HAP-1 (cell line): ENCODE data around the gene TCP10L.
"Not testable (repeated sequence)": the region's sequence is repeated elsewhere in the genome, so short reads cannot be mapped to it uniquely, and the experiment has no call there.

Experiments used
- DNase-seq, 2 experiments: peaks; one replicate each; pipeline ENCODE4 v3.0.0-alpha.2; 2016 to 2020; ENCODE audit warnings: low spot score in 2 of 2
- H3K27me3 ChIP-seq: fragments of 250-450 bp; sonication (Bioruptor Pico); 2 replicates; pipeline ENCODE4 v1.5.1; 2020; ENCODE audit warnings: low read depth, mild to moderate bottlenecking, moderate library complexity
- H3K36me3 ChIP-seq: fragments of 250-450 bp; sonication (Bioruptor Pico); replicated peaks from 2 replicates; pipeline ENCODE4 v1.5.1; 2020; ENCODE audit warnings: mild to moderate bottlenecking
- H3K4me1 ChIP-seq: fragments of 250-450 bp; sonication (Bioruptor Pico); 2 replicates; pipeline ENCODE4 v1.5.1; 2020; ENCODE audit warnings: mild to moderate bottlenecking
- H3K4me3 ChIP-seq: fragments of 250-450 bp; sonication (Bioruptor Pico); 2 replicates; pipeline ENCODE4 v1.5.1; 2020; ENCODE audit warnings: mild to moderate bottlenecking, moderate library complexity
- H3K9me3 ChIP-seq: fragments of 250-450 bp; sonication (Bioruptor Pico); 2 replicates; pipeline ENCODE4 v1.5.1; 2020; ENCODE audit warnings: mild to moderate bottlenecking, moderate library complexity
- in situ Hi-C: fragments of 300-500 bp; cut with MboI; formaldehyde crosslinking; loops from 3 replicates; pipeline ENCODE4 v1.14.3; 2020; ENCODE audit warnings: low sequenced_read_pairs, inconsistent platforms, mixed read lengths

TCP10L gene, protein sequence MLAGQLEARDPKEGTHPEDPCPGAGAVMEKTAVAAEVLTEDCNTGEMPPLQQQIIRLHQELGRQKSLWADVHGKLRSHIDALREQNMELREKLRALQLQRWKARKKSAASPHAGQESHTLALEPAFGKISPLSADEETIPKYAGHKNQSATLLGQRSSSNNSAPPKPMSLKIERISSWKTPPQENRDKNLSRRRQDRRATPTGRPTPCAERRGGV

DNA sequence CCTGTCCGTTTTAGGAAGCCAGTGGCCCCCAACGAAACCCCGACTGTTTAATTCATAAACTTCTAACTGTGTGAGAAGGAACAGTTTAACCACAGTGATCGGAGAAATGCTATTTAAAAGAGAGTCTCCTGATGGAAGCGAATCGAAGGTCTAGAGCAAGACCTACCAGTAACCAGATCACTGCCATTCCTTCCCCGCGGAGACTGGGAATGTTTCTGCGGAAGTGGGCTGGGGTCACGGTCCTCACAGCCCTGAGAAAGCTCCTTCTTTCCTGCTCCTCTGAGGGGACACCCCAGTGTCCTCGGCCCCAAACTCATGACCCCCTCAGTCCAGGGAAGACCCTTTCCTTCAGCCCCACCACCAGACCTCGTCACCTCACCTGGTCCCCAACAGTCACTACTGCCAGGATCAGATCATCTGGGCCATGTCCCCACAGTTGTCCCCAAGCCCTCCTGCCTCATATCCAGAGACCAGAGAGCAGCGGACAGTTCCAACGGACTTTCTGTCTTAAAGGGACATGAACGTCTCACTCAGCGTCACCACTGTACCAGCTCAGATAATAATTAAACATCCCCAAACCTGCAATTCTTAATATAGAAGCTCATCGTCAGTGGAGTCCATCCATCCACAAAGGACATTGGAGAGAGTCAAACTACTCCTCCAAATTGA is at the start of gene TCP10L:
Gene TCP10L, minus strand, starts transcription at position 482 of the 669 bp plus-strand sequence. CDS start 1,219 bp downstream, outside the sequence.
- in situ Hi-C loops: no loop called here

DNA sequence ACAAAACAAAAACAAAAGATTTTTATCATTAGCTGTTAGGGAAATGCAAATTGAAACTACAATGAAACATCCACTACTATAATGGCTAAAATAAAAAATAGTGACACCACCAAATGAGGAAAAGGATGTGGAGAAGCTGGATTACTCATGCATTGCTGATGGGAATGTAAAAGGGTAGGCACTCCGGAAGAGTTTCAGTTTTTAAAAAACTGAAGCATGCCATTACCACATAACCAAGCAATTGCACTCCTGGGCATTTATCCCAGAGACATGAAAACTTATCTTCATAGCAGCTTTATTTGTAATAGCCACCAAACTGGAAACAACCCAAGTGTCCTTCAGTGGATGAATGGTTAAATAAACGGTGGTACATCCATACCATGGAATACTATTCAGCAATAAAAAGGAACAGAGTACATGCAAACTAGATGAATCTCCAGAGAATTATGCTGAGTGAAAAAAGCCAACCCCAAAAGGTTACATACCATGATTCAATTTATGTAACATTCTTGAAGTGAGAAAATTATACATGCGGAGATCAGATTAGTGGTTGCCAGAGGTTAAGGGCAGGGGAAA is 41.4 kb upstream of the TCP10L start:
- H3K36me3 ChIP-seq: no peaks in the 10 kb centered on the region; the same call in 1 of the 2 replicates
- no peak for DNase-seq
- H3K4me3 ChIP-seq: no peak overlapping the region
- H3K27me3 ChIP-seq: no peaks in the 10 kb centered on the region
- H3K9me3 ChIP-seq: no peaks in the 10 kb centered on the region
- in situ Hi-C loops: no loop called here
- H3K4me1 ChIP-seq: no peaks in the 10 kb centered on the region

More for the DNA sequence above, at the start of gene TCP10L:
- H3K4me1 ChIP-seq: no peaks in the 10 kb centered on the region
- no peaks in the 10 kb centered on the region for H3K36me3 ChIP-seq
- DNase-seq: no peak
- H3K27me3 ChIP-seq: no peaks in the 10 kb centered on the region
- H3K9me3 ChIP-seq: no peaks in the 10 kb centered on the region
- H3K4me3 ChIP-seq: no peak within 1 kb of the TSS

DNA sequence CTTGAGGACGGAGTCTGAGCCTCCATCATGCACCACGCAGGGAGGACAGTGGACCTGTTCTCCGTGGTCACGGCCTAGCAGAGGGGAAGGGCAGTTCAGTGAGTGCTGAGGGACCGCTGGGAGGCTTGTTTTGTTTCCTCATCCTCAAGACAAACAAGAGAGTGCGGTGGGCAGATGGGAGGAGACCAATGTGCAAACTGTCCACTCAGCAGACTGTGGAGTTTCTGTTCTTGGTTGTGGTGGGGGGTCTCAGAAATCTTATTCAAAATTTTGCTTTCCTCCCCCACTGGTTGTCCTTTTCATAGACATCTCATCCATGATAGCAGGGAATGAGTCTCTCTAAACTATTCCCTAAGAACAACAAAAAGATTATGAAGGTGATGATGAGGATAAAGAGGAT is 32.9 kb upstream of the TCP10L start:
- H3K9me3 ChIP-seq, H3K4me1 ChIP-seq, DNase-seq, in situ Hi-C loops, H3K27me3 ChIP-seq, H3K36me3 ChIP-seq, H3K4me3 ChIP-seq: not testable (repeated sequence)

DNA sequence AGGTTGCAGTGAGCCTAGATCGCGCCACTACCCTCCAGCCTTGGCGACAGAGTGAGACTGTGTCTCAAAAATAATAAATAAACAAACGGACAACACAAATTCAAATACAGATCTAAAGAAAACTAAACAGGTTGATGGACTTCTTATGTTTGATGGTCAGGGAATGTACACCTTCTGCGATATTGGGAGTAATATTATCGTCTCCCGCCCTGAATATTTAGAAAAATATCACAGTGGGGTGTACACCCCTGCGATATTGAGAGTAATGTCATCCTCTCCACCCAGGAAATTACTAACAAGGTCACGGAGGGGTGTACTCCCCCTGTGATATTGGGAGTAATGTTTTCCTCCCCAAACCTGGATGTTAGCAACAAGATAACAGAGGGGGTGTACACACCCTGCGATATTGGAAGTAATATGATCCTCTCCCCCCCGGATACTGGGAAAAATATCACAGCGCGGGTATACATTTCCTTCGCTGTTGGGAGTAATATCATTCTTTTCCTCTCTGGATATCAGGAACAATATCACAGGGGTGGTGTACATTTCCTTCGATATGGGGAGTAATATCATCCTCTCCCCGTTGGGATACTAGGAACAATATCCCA is 28.2 kb upstream of the TCP10L start:
- no peaks in the 10 kb centered on the region for H3K27me3 ChIP-seq
- H3K9me3 ChIP-seq: no peaks in the 10 kb centered on the region
- DNase-seq: no peak
- peak overlapping the region; percentile 99 for H3K4me3 ChIP-seq
- in situ Hi-C loops: no loop called here
- H3K4me1 ChIP-seq: 0 out of 2 replicates have a peak, but pooled peaks cover 5% of the 10 kb centered on the region
- H3K36me3 ChIP-seq: peaks cover 17% of the 10 kb centered on the region

DNA sequence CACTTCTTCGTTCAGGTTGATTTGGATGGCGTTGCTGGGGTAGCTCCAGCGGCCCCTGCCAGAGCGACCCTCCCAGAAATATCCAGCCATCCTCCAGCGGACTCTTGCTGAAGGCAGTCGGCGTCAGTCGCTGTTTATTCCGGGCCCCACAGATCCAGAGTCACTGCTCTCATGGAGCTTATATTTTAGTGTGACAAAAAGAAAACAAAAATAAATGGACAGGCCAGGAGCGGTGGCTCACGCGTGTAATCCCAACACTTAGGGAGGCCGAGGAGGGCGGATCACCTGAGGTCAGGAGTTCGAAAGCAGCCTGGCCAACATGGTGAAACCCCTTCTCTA is 27.6 kb upstream of the TCP10L start:
- DNase-seq: no peak
- peaks cover 17% of the 10 kb centered on the region for H3K36me3 ChIP-seq
- in situ Hi-C loops: no loop called here
- no peaks in the 10 kb centered on the region for H3K27me3 ChIP-seq
- 0 out of 2 replicates have a peak, but pooled peaks cover 5% of the 10 kb centered on the region for H3K4me1 ChIP-seq
- peak overlapping the region; percentile 99 for H3K4me3 ChIP-seq
- no peaks in the 10 kb centered on the region for H3K9me3 ChIP-seq

DNA sequence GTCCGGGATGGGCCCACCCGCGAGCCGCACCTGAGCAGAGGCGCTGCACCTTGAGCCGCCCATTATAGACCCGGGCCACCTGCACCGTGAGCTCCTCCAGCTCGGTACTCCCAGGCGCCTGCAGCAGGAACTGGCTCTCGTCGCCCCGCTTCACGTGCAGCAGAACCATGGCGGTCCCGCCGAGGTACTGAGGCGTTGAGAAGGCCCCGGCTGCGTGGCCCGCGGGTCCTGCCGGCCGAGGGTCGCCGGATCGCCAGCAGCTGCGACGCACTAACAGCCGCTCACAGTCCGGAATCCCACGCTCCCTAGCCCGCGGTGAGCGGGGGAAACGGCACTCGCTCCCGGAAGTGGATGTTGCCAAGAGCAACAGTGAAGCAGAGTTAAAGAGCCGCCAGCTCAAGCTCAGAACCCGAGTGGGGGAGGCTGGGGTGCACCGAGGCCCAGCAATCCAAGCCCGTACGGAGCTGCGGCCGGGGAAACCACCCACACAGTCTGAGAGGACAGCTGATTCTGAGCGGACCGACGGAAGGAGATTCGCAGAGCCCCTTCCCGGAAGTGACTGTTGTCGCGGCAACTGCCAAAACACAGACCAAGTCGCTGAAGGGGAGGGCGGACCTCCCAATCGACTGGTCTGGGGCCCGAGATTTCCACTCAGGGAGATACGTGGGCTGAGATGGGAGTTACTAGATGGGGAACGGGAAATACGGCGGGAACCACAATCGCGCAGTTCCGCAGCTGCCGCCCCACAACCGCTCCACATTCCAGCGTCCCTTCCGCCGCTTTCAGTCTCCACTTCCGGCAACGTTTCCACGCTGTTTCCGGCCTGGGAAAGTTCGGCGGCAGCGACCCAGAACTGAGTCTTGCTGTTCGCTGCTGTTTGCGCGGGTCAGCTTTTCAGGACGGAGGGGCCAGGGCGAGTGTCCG is 27.0 kb upstream of the TCP10L start, which contains the start of gene CFAP298:
Gene CFAP298, minus strand, starts transcription at position 303 of the 924 bp plus-strand sequence. Its CDS starts 134 bp downstream, at position 169.
- Histone ChIP-seq H3K27me3 (no peaks in the 10 kb centered on the region), H3K9me3 (no peaks in the 10 kb centered on the region)
- in situ Hi-C loops: no loop called here

DNA sequence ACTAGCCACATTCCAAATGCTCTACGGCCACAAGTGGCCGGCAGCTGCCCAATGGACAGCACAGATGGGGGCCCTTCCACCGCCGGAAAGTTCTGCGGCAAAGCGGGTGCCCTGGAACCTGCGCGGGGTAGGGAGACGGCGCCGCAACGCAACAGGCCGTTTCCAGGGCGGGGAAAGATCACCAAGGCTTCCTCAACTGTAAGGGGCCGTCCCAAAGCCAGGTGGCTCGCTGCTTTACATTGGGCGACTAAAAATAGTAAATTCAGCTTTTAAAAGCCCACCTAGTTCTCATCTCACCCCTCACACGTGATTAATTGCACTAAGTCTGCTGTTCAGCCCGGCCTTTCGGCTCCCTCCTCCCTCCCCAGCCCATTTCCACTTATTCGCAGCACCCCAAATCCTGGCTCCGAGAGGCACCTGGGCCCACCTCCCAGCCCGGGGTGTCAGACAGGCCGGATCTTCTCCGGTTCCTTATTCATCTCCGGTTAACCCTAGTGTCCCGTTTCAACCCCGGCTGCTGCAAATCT is 26.2 kb upstream of the TCP10L start:
- peaks cover 27% of the 10 kb centered on the region for H3K36me3 ChIP-seq
- H3K4me1 ChIP-seq: 0 out of 2 replicates have a peak, but pooled peaks cover 5% of the 10 kb centered on the region
- peak overlapping the region; percentile 99 for H3K4me3 ChIP-seq
- no peaks in the 10 kb centered on the region for H3K9me3 ChIP-seq
- peak in 1 of 2 experiments; percentile 54 for DNase-seq
- in situ Hi-C loops: no loop called here
- H3K27me3 ChIP-seq: no peaks in the 10 kb centered on the region

More for the DNA sequence above, 27.0 kb upstream of the TCP10L start, which contains the start of gene CFAP298:
- peak; percentile 90 to 93 for DNase-seq
- 0 out of 2 replicates have a peak, but pooled peaks cover 5% of the 10 kb centered on the region for H3K4me1 ChIP-seq
- H3K36me3 ChIP-seq: peaks cover 21% of the 10 kb centered on the region
- peak within 1 kb of the TSS; percentile 99 for H3K4me3 ChIP-seq

DNA sequence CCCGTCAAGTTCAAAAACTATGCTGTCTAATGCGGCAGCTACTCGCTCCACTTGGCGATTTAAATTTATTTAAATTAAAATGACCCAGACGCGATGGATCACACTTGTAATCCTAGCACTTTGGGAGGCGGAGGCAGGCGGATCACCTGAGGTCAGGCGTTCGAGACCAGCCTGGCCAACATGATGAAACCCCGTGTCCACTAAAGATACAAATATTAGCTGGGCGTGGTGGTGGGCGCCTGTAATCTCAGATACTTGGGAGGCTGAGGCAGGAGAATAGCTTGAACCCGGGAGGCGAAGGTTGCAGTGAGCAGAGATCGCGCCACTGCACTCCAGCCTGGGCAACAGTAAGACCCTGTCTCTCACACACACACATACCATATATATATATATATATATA is 25.6 kb upstream of the TCP10L start:
- H3K4me3 ChIP-seq: peak overlapping the region; percentile 99
- H3K36me3 ChIP-seq: peaks cover 33% of the 10 kb centered on the region
- H3K27me3 ChIP-seq, H3K9me3 ChIP-seq, in situ Hi-C loops, DNase-seq, H3K4me1 ChIP-seq: not testable (repeated sequence)

DNA sequence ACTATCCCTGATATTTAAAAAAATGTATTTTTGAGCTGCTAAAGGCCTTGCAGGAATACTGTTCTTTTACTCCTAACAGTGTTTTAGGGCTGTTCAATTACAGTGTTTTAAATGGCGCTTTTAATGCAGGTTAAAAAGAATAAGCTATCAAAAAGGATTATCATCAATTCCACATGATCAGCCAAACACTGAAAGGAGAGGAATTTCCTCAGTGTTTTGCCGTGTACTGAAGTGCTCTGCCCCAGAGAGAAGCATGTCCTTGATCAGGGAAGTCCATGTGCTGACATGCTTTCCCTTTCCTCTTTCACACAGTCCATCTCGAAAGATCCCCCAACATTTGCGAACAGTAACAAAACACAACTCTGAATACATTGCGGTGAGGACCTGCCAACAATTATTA is 23.5 kb upstream of the TCP10L start:
- peaks cover 53% of the 10 kb centered on the region for H3K36me3 ChIP-seq
- no peaks in the 10 kb centered on the region for H3K27me3 ChIP-seq
- in situ Hi-C loops: no loop called here
- no peak for DNase-seq
- no peaks in the 10 kb centered on the region for H3K9me3 ChIP-seq
- H3K4me1 ChIP-seq: 0 out of 2 replicates have a peak, but pooled peaks cover 5% of the 10 kb centered on the region
- no peak overlapping the region for H3K4me3 ChIP-seq

DNA sequence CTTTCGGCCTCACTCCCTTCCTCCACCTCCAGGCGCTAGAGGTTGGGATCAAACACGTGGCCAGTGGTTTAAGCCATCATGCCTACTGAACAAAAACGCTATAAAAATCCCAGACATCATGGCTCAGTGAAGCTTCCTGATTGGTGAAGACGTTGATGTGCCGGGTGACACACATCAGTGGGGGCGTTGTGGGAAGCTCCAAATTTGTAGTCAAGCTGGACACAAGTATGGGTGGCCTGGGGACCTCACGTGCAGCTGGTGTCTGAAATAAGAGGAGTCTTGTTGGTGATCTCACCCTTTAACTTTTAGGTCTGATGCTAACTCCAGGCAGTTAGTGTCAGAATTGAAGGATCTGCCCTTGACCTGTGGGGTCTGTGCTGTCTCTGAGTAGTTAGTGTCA is 20.1 kb upstream of the TCP10L start:
- H3K36me3 ChIP-seq: peaks cover 66% of the 10 kb centered on the region
- no peaks in the 10 kb centered on the region for H3K9me3 ChIP-seq
- DNase-seq: no peak
- H3K4me1 ChIP-seq: no peaks in the 10 kb centered on the region
- H3K27me3 ChIP-seq: no peaks in the 10 kb centered on the region
- H3K4me3 ChIP-seq: no peak overlapping the region
- in situ Hi-C loops: no loop called here

DNA sequence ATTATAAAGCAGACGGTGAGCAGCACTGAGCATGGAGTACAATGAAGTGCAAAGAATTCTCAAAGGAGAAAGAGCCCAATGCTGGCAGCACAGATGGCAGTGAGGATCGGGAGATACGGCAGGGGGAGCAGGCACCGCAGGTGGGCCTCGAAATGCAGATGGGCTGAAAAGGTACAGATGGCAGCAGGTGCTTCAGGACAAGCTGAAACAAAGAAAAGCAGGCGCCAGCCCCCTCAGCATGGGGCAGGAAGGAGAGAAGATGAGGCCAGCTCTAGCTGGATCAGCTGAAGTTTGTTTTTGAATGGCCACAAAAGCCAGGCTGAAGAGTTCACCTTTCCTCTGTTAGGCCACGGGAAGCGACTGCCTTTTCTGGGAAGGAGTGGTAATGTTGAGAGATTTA is 19.1 kb upstream of the TCP10L start:
- Histone ChIP-seq H3K36me3 (peaks cover 74% of the 10 kb centered on the region), H3K9me3 (no peaks in the 10 kb centered on the region), H3K4me1 (no peaks in the 10 kb centered on the region), H3K4me3 (no peak overlapping the region), H3K27me3 (no peaks in the 10 kb centered on the region)
- in situ Hi-C loops: loop anchor here (5.0 kb wide), 1 partner anchor 202 kb away; no protein-coding TSS in a partner anchor
- no peak for DNase-seq

DNA sequence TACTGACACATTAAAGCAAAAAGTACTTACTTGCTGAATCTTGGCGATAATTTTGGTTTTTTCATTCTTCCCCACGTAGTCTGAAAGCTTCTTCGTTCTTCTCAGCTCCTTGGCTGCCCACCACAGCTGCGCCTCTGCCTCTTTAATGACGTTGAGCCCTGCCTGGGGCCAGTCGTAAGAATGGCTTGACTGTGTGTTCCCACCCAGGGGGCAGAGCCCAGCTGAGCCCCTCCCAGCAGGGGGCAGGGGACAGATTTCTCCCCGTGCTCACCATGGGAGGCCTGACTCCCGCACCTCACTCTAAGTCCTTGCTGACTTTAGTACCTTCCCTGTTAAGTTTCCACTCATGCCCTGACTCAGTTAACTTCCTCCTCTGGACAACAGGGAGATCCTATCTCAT is 17.8 kb upstream of the TCP10L start:
- no peaks in the 10 kb centered on the region for H3K27me3 ChIP-seq
- H3K9me3 ChIP-seq: no peaks in the 10 kb centered on the region
- H3K36me3 ChIP-seq: peaks cover 70% of the 10 kb centered on the region
- H3K4me1 ChIP-seq: no peaks in the 10 kb centered on the region
- no peak for DNase-seq
- H3K4me3 ChIP-seq: no peak overlapping the region
- in situ Hi-C loops: loop anchor here (5.0 kb wide), 1 partner anchor 201 kb away; no protein-coding TSS in a partner anchor

DNA sequence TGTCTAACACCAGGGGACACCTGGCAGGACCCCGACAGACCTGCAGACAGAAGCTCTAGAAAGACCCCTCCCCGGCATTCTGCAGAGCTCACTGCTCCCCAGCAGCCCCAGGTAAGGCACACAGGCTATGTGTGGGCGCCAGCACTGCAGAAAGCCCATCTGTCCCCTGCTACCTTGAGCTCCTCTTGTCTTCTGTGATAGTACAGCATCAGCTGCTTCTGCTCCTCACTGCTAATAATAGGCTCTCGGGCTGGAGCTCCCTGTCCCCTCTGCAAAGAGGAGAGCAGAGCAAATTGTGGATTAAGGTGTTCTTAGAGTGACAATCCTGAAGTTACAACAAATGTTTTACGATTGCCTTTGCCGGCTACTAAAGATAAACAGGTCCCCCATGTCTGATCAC is 16.8 kb upstream of the TCP10L start:
- no peak overlapping the region for H3K4me3 ChIP-seq
- in situ Hi-C loops: loop anchor here (5.0 kb wide), 1 partner anchor 200 kb away; no protein-coding TSS in a partner anchor
- H3K4me1 ChIP-seq: no peaks in the 10 kb centered on the region
- no peaks in the 10 kb centered on the region for H3K9me3 ChIP-seq
- DNase-seq: no peak
- H3K27me3 ChIP-seq: no peaks in the 10 kb centered on the region
- H3K36me3 ChIP-seq: peaks cover 66% of the 10 kb centered on the region
